Suprapubic skin (tissue), 4 donors: ENCODE measurements around the gene POTEJ. TPM values are rescaled to one million over a fixed set of nuclear protein-coding genes. Genes with fewer than 3 reads are reported as not detected.
A peak's percentile ranks its signal among the peaks of the same experiment; 100 is the strongest.
"Not testable (repeated sequence)": the region's sequence is repeated elsewhere in the genome, so short reads cannot be mapped to it uniquely, and the experiment has no call there.

Experiments
- DNase-seq, 2 donors: peaks; one replicate each; pipeline ENCODE4 v3.0.0-alpha.2; 2019; ENCODE audit warnings: low spot score in 2 of 2
- H3K27ac ChIP-seq: fragments of 200-600 bp; sonication (generic); one replicate; pipeline ENCODE4 v1.5.1; 2019
- H3K27me3 ChIP-seq: fragments of 200-600 bp; sonication (generic); one replicate; pipeline ENCODE4 v1.5.1; 2019
- H3K36me3 ChIP-seq: fragments of 200-600 bp; sonication (generic); one replicate; pipeline ENCODE4 v1.5.1; 2019
- H3K4me1 ChIP-seq: fragments of 200-600 bp; sonication (generic); one replicate; pipeline ENCODE4 v1.5.1; 2019
- H3K4me3 ChIP-seq: fragments of 200-600 bp; sonication (generic); one replicate; pipeline ENCODE4 v1.5.1; 2019; ENCODE audit warnings: mild to moderate bottlenecking
- H3K9me3 ChIP-seq: fragments of 200-600 bp; sonication (generic); one replicate; pipeline ENCODE4 v1.5.1; 2019
- WGBS: methylation state at CpG from one replicate; pipeline ENCODE4 v1.1.5; 2018; 5-methylcytosine and 5-hydroxymethylcytosine counted together
- total RNA-seq, 4 donors: library from RNA; depleted of rRNA; stranded (reverse); fragments of >200 nt; gene quantifications; one replicate each; pipeline ENCODE4 v1.1.0, GENCODE V29; 2016

The POTEJ gene
- total RNA-seq, 4 donors from 2014 or later: not detected

DNA sequence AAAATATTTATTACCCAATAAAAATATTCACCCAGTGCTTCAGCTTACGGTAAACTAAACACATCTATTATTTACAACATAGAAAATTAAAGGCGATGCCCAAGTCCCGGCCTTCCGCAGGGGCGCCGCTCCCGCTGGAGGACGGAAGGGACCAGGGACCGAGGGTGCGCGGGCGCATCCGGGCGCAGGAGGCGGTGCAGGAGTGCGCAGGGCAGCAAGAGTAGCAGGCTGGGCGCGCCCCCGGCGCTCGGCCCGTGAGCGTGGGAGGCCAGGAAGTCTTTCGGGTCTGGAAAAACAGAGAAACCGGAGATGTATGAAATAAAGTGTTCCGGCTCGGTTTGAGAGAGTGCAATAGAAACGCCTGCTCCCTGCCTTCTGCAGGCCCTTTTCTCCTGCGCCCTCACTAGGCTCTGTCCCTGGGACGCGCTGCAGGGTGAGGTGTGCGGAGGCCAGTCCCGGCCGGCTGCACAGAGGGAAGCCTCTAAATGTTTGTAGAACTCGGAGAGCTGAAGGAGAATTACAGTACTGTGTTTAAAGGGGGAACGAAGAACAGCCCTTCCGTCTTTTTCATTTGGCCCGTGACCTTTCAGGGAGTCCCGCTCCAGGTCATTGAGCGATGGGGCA is 18.3 kb upstream of the POTEJ start:
- H3K27me3 ChIP-seq, H3K9me3 ChIP-seq, DNase-seq, H3K36me3 ChIP-seq, H3K4me1 ChIP-seq, H3K27ac ChIP-seq, H3K4me3 ChIP-seq: not testable (repeated sequence)
- 30% methylated on average over 9 of the region's 40 CpGs for WGBS

DNA sequence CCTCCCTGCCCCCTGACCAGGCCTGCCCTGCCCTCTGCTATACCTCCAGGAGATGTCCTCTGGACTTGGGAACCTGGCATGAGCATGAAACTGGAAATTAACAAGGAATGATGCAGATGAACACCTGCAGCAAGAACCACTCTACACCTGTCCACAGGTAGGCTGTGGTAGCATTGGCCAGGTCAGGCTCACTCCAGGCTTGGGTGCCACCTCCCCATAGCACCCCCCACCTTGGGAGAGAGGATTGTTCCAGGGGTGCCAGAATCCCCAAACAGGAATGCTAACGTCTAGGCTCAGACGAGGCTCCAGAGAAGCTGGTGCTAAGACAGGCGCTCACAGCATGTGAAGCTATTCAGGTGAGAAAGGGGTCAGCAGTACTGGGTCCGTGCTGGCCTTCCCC is 17.2 kb upstream of the POTEJ start:
- not testable (repeated sequence) for H3K27ac ChIP-seq, H3K4me1 ChIP-seq, H3K36me3 ChIP-seq, H3K4me3 ChIP-seq, H3K27me3 ChIP-seq, H3K9me3 ChIP-seq
- no CpG with 5 or more reads among the region's 4 CpGs for WGBS
- peak in 1 of 2 donors; percentile 33 for DNase-seq

DNA sequence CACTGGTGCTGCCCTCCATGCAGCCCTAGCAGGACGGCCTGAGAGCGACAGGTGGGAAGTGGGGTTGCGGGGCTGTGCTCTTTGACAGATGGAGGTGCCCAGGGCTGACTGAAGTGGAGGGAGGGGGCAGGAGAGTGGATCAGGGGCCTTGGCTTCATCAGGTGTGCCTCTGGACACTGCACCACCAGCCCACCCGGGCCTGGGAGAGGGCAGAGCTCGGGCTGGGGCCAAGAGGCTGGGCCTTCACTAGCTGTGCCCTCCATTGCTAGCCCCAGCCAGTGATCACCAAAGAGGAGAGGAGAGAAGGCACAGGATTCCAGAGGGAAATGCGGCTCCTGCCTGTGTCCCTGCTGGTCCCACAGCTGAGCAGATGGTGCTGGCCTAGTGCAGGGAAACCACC is 14.5 kb upstream of the POTEJ start:
- H3K9me3 ChIP-seq, H3K4me1 ChIP-seq, H3K27ac ChIP-seq, H3K4me3 ChIP-seq, H3K36me3 ChIP-seq, H3K27me3 ChIP-seq: not testable (repeated sequence)
- WGBS: no CpG with 5 or more reads among the region's 6 CpGs
- peak in 1 of 2 donors; percentile 19 for DNase-seq

DNA sequence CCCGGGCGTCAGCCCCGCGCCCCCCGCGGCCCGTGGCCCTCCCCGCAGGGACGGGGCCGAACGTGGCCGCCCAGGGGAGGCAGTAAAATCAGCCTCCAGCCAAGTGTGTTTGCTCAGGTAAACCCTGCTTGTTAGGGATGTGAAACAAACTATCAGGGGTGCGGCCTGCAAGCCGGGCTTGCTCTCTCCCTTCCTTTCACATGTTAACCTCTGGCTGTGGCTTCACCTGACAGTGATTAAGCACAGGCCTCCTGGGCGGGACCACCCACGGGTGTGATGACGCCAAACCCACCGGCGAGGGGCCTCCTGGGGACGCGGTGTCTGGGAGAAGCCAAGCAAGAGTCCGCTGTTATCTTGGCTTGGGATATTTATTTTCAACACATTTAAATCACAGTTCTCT is 13.2 kb upstream of the POTEJ start:
- not testable (repeated sequence) for H3K36me3 ChIP-seq, H3K4me3 ChIP-seq, H3K4me1 ChIP-seq, DNase-seq, H3K27ac ChIP-seq, H3K9me3 ChIP-seq, H3K27me3 ChIP-seq
- no CpG with 5 or more reads among the region's 22 CpGs for WGBS

GRCh38 chr2:130598463-130598862 is 12.8 kb upstream of the POTEJ start:
- not testable (repeated sequence) for H3K4me1 ChIP-seq, DNase-seq, H3K27me3 ChIP-seq, H3K27ac ChIP-seq, H3K4me3 ChIP-seq, H3K9me3 ChIP-seq, H3K36me3 ChIP-seq
- WGBS: 5% methylated on average over 9 of the region's 15 CpGs

DNA sequence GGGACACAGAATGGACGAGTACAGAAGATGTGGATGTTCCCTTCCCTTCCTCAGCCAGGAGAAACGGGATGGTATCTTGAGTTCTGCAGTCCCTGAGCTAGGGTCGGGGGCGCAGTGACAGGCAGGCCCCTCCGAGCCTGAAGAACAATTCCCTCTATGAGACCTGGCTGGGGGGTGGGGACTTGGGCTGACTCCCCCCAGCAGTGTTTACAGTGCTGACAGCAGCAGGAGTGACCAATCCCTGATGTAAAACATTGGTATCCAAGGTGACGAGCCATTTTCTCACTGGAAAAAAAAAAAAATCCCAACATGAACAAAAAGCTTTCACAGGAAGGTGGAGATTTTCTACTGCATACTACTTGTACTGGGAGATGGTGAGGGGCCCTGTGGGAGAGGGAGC is 11.8 kb upstream of the POTEJ start, which contains the start of gene CFC1:
TSS of gene CFC1 (minus strand) at position 183 of the 400 bp plus-strand sequence. CDS start 288 bp downstream, outside the sequence.
- not testable (repeated sequence) for DNase-seq, H3K4me3 ChIP-seq, H3K27me3 ChIP-seq, H3K36me3 ChIP-seq, H3K9me3 ChIP-seq, H3K27ac ChIP-seq, H3K4me1 ChIP-seq
- WGBS: no CpG with 5 or more reads among the region's 6 CpGs

DNA sequence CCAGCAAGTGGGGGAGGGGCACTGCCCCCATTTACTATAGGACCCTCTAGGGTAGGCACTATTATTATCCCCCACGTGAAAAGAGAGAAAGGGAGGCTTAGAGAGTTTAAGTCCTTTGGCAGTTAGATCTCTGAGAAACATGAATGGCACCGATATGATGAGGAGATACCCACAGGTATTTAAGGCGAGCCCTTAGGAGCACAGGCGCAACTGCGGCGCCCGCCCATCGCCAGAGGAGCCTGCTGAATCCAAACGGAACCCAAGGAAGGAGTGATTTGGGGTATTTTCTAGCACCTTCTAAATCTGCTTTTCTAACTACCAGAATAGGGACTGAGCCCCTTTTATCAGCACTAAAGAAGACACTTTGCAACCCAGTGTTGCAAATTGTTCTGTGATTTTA is 11.3 kb upstream of the POTEJ start:
- not testable (repeated sequence) for H3K4me1 ChIP-seq, H3K27me3 ChIP-seq, H3K4me3 ChIP-seq, H3K9me3 ChIP-seq, H3K36me3 ChIP-seq, DNase-seq, H3K27ac ChIP-seq
- 67% methylated on average over 9 of the region's 9 CpGs for WGBS

DNA sequence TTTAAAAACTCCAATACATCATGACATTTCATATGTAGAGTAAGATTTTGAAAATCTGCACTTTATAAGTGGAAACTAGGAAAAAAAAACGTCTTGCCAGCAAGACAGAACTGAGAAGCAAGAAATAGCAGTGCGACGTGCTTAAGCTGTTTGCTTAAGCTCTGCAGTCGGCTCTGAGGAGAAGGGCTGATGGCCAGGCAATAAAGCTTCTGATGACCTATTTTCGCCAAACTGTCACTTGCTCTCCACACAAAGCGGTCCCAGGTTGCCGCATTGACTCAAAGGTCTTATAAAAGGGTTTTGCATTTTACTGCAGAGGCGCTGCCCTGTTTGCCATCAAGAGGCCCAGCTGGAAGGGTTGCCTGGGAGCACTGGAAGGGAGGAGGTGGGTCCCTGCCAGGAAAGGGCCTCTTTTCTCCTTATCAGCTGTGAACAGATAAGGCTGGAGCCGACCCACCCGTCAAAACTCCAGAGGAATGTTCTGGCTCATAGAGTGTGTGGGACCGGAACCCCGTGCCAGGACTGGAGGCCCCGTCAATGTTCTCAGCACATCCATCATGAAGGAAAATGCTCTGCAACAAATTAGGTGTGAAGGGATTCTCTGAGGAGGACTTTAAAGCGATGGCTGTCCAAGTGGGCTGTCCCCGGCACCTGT is 9.5 kb upstream of the POTEJ start:
- H3K4me1 ChIP-seq, H3K9me3 ChIP-seq, DNase-seq, H3K27me3 ChIP-seq, H3K36me3 ChIP-seq, H3K4me3 ChIP-seq, H3K27ac ChIP-seq: not testable (repeated sequence)
- WGBS: 32% methylated on average over 6 of the region's 15 CpGs

- WGBS: no CpG with 5 or more reads among the region's 17 CpGs
- H3K4me1 ChIP-seq, H3K4me3 ChIP-seq, DNase-seq, H3K9me3 ChIP-seq, H3K27ac ChIP-seq, H3K27me3 ChIP-seq, H3K36me3 ChIP-seq: not testable (repeated sequence)
Measured at GRCh38 chr2:130608276-130609001, 2.8 kb upstream of the POTEJ start.

DNA sequence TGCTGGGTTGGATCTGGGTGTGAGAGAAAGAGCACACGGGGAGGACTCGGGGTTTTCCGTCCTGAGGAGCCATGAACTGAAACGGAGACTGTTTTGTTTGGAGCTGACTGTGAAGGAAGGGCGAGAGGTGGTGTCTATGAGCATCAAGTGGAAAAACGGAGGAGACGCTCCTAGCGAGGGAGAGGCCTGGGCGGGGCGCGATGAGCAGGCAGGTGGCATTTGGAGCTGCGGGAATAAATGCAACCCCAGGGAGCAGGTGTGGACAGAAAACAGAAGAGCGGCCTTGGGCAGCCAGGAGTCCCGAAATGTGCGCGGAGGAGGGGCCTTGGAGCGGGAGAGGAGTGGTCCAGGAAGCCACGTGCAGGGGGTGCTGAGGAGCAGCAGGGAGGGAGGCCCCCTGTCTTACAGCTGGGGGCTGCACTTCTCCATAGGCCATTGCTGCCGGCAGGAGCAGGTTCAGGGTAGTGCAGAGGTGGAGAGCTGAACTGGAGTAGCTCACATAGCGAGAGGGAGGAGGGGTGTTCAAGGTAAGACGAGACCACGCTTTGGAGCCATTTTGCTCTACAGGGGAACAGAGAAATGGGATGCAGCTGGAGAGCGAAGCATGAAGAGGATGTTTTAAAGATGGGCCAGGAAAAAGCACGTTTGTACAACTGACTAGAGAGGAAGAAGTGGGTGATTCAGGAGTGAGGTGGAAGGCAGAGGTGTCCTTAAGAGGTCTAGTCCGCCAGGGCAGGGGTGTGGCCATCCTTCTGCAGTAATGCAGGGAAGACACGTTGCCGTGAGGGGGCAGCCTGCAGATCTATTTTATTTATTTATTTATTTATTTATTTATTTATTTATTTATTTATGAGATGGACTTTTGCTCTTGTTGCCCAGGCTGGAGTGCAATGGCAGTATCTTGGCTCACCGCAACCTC is 2.0 kb upstream of the POTEJ start:
- not testable (repeated sequence) for H3K4me3 ChIP-seq, H3K9me3 ChIP-seq, H3K27me3 ChIP-seq, H3K4me1 ChIP-seq, H3K36me3 ChIP-seq, H3K27ac ChIP-seq, DNase-seq
- WGBS: 45% methylated on average over 8 of the region's 28 CpGs

DNA sequence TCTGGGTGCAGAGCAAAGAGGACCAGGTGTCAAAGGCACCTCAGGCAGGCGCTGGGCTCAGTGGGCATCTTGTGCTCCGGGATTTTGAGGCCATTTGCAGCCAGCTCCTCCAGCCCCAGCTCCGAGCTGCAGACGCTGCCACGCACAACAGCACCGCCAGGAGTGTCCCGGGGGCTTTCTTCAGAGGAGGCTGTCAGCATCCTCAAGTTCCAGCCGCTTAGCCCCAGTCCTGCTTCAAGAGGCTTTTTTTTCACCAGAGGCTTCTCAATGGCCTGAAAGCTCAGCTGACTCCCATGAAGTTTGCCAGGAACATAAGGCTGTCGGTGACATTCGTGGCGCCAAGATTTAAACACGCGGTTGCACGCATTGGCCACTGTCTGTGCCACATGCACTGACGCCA is 754 bp upstream of the POTEJ start:
- H3K36me3 ChIP-seq, H3K27ac ChIP-seq, H3K4me3 ChIP-seq, H3K27me3 ChIP-seq, H3K4me1 ChIP-seq, H3K9me3 ChIP-seq: not testable (repeated sequence)
- DNase-seq: peak in 1 of 2 donors; percentile 31
- 82% methylated on average over 13 of the region's 15 CpGs for WGBS

- H3K4me3 ChIP-seq, H3K27me3 ChIP-seq, H3K9me3 ChIP-seq, H3K4me1 ChIP-seq, H3K36me3 ChIP-seq, H3K27ac ChIP-seq, DNase-seq: not testable (repeated sequence)
- WGBS: 85% methylated on average over 9 of the region's 10 CpGs
Measured at GRCh38 chr2:130628784-130629475, 17.7 kb downstream of the POTEJ start.

GRCh38 chr2:130638973-130639372 is 27.7 kb downstream of the POTEJ start:
- H3K9me3 ChIP-seq, H3K27me3 ChIP-seq, H3K4me3 ChIP-seq, H3K4me1 ChIP-seq, DNase-seq, H3K27ac ChIP-seq, H3K36me3 ChIP-seq: not testable (repeated sequence)
- WGBS: 71% methylated on average over 1 of the region's 2 CpGs
